Measurements from ENCODE around the gene AFF3.
"Not testable (repeated sequence)": the region's sequence is repeated elsewhere in the genome, so short reads cannot be mapped to it uniquely, and the experiment has no call there.

AFF3 gene

GRCh38 chr2:99682275-99683060 is 459.9 kb downstream of the AFF3 start:
- no peak for DNase-seq

- no peak for DNase-seq
These were observed 461.4 kb downstream of the AFF3 start for GRCh38 chr2:99680946-99681345.

GRCh38 chr2:99679518-99679917 is 462.9 kb downstream of the AFF3 start:
- no peak for DNase-seq

GRCh38 chr2:99678625-99679024 is 463.8 kb downstream of the AFF3 start:
- DNase-seq: no peak

- no peak for DNase-seq
These were observed 464.6 kb downstream of the AFF3 start for GRCh38 chr2:99677814-99678213.

- DNase-seq: no peak
These were observed 467.2 kb downstream of the AFF3 start for GRCh38 chr2:99675130-99675661.

GRCh38 chr2:99674090-99674489 is 468.3 kb downstream of the AFF3 start:
- no peak for DNase-seq

- DNase-seq: no peak
These were observed 469.5 kb downstream of the AFF3 start for GRCh38 chr2:99672766-99673350.

- DNase-seq: no peak
These were observed 471.3 kb downstream of the AFF3 start for GRCh38 chr2:99670768-99671734.

GRCh38 chr2:99666256-99666655 is 476.1 kb downstream of the AFF3 start:
- DNase-seq: no peak

GRCh38 chr2:99663641-99664040 is 478.7 kb downstream of the AFF3 start:
- no peak for DNase-seq

GRCh38 chr2:99662761-99663341 is 479.5 kb downstream of the AFF3 start:
- DNase-seq: no peak

- not testable (repeated sequence) for DNase-seq
These were observed 480.6 kb downstream of the AFF3 start for GRCh38 chr2:99661761-99662160.

GRCh38 chr2:99660616-99661406 is 481.6 kb downstream of the AFF3 start:
- no peak for DNase-seq

- DNase-seq: no peak
These were observed 482.5 kb downstream of the AFF3 start for GRCh38 chr2:99659874-99660273.

GRCh38 chr2:99657691-99658258 is 484.6 kb downstream of the AFF3 start:
- DNase-seq: no peak

GRCh38 chr2:99656994-99657393 is 485.4 kb downstream of the AFF3 start:
- DNase-seq: no peak

- no peak for DNase-seq
These were observed 489.0 kb downstream of the AFF3 start for GRCh38 chr2:99653433-99653832.

- DNase-seq: no peak
These were observed 489.5 kb downstream of the AFF3 start for GRCh38 chr2:99652862-99653261.

- no peak for DNase-seq
These were observed 490.3 kb downstream of the AFF3 start for GRCh38 chr2:99651930-99652670.
